ENCODE measurements around the gene GATA3. TPM values are rescaled to one million over a fixed set of nuclear protein-coding genes. Genes with fewer than 3 reads are reported as not detected.

Gene GATA3
- total RNA-seq, 1 experiment from 2014 or later: 0.64 TPM

DNA sequence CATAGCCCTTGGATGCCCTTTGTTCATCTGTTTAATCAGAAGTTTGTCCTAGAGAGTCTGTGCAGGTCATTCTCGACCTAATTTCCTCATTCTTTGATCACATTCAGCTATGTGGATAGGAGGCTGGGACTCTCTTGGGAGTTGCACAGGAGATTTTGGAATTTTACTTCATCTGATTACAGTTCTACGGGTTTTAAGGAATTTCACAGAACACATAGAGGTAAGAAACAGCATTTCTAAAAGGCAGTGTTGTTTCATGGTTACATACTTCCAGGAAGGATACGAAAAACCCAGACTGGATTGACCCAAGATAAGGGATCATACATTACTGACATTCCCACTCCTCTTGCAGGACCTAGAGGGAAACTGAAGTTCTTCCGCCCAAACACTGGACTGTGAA, 45.9 kb downstream of the GATA3 start:
- DNase-seq (ENCODE audit: low spot score): no peak

DNA sequence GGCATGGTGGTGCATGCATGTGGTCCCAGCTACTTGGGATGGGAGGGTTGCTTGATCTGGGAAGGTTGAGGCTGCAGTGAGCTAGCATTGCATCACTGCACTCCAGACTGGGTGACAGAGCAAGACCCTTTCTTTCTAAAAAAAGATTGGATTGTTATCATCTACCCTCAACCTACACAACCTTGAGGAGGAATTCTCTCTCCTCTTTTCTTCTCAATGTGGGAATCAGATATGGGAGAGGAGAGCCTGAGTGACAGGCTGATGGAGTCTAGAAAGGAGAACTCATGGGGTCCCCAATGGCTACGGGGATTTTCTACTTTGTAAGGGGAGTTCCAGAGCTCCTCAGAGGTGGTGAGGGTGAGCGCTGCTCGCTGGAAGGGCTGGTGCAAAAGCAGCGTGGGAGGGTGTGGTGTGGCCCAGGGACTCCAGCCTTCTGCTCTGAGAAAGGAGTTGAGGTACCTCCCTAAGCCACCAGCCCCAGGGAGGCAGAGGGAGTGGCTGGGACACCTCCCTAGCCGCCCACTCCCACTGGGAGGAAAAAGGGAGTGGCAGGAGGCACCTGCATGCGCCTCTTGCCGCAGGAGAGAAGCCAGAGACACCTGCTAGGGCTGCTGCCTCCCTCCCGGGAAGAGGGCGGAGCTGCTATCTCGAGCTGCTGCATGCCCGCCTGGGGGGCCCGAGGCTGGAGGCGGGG, 48.4 kb downstream of the GATA3 start:
- DNase-seq (ENCODE audit: low spot score): no peak

DNA sequence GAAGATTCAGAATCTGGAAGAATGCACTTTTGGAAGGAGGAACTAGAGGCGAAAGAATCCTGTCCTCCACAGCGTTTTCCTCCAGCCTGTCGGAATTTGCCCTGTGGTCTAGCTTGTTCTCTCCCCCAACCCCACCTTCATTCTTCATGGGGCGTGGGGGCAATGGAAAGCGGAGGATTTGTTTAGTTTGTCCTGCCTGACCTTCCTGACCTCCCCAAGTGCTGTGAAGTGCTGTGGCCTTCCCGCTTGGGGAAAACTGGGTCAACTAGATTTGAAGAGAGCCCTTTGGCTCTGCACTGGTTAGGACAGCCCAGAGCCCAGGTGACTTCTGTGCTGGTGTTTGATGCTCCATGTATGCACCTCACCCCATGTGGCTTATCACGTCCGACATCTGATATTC, 49.1 kb downstream of the GATA3 start:
- DNase-seq (ENCODE audit: low spot score): no peak

DNA sequence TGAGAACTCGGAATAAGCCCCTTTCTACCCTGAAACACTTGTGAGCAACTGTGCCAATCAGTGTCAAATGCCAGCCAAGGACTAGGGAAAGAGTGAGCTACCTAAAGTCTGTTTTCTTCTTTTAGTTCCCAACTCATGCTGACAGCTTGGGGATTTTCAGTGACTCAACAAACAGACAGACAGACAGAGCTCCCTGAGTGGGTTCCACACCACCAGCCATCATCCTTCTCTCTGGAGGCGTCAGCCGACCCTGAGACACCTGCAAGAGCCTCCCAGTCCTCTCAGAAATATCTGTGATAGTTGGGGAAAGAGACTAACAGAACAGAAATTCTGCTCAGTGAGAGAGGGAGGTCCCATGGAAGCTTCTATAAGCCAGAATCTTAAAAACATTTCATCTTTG, 49.5 kb downstream of the GATA3 start:
- no peak for DNase-seq (ENCODE audit: low spot score)

DNA sequence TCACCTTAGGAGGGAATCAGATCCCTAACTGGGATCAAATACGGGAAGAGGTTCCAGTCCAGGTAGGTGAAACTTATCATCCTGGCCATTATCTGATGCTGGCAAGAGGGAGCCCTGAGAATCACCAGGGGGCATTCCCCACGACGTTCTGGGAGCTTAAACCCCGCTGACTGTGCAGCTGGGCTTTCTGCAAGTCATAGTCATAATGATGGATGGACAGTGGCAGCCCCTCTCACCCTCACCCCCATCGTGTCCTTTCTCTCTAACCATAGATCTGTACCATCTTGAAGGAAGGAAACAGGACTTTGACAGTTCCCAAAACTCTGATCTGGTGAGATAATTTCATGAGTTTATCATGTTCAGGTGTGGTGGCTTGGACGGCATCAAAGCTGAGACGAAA, 50.2 kb downstream of the GATA3 start:
- DNase-seq (ENCODE audit: low spot score): no peak

DNA sequence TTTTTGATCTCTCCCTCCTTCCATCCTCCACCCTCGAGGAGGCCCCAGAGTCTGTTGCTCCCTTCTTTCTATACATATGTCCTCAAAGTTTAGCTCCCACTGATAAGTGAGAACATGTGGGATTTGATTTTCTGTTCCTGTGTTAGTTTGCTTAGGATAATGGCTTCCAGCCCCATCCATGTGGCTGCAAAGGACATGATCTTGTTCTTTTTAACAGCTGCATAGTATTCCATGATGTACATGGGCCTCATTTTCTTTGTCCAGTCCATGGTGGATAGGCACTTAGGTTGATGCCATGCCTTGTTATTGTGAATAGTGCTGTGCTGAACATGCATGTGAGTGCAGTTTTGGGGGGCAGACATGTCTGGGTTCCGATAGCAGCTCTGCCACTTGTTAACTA, 51.4 kb downstream of the GATA3 start:
- DNase-seq (ENCODE audit: low spot score): no peak

DNA sequence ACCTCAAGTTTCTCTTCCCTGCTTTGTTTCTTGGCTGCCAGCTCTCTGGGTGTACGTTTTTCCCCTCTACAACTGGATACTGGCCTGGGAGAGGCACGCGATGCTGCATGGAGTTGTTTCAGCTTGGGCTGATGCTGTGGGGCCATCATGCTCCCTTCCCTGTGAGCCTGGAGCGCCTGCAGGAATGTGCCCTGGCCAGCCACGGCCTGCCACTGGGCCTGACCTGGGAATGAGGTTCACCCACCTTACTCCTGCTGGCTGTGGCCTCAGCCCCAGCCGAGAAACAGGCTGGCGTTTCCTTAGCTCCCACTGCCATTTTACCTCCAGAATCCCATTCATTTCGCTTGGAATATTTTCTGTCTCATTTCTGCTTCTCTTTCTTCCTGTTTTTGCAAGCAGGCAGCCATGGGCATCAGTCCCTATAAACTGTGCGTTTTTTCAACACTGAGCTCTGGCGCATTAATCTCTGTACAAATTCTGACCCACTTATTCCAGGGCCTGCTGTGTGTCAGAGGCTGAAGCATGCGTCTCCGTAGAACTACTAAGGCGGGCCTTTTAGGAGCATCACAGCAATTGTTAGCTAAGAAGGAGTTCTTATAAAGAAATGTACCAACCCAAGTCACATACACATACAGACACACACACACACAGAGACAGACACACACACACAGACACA, 57.9 kb downstream of the GATA3 start:
- no peak for DNase-seq (ENCODE audit: low spot score)

DNA sequence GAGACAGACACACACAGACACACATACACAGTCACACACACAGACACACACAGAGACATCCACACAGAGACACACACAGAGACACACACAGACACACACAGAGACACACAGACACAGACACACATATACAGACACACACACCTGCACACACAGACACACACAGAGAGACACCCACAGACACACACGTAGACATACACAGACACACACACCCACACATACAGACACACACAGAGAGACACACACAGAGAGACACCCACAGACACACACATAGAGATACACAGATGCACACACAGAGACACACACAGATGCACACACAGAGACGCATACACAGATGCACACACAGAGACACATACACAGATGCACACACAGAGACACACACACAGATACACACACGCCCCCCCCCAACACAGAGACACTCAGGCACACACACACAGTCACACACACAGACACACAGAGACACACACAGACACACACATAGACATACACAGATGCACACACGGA, 58.5 kb downstream of the GATA3 start:
- DNase-seq (ENCODE audit: low spot score): no peak

DNA sequence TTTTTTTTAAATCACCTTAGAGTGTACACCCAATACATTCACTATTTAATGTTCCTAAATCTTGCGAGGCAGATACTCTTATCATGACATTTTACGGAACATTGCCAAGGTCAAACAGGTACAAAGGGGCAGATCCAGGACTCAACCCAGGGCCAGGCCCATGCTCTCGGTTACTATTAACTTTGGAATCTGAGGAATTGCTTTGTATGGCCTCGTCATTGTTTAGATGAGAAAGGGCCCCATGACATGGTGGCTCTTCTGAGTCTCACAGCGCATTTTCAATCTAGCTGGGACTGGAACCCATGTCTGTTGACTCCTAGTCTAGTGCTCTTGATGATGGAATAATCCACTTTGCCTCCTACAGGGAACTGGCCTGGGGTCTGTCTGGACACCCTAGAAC, 59.1 kb downstream of the GATA3 start:
- no peak for DNase-seq (ENCODE audit: low spot score)

DNA sequence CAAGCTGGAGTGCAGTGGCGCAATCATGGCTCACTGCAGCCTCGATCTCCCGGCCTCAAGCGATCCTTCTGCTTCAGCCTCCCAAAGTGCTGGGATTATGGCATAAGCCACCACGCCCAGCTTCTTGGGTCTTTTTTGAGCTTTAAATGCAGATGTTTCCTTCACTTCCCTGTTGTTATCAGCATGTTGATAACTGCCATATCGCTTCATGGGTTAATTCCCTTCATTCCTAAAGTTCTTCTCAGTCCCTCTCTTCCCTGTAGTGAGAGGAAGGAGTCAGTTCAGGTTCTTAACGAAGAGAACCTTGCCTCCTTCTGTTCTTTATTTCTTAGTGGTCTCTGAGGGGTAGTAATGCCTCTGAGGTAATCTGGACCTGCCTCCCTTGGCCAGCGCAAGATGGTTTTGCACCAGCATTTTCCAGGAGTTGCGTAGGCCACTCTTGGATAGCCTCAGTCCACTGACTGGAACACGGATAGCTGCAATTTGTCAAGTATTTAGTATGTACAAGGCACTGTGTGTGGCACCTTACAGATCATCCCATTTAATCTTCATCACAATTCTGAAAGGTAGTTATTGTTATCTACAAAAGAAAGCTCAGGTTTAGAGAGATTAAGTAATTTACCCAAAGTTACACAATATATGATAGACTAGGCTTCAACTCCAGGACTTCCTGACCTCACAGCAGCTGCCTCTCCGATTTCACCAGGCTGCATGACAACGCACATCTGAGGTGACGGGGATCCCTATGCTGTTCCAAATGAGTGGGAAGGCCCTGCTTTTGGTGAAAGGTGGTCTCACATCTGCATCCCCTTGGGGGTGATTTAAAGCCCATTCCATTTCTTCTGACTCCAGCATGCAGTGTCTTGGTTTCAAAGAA, 60.5 kb downstream of the GATA3 start:
- DNase-seq (ENCODE audit: low spot score): no peak

DNA sequence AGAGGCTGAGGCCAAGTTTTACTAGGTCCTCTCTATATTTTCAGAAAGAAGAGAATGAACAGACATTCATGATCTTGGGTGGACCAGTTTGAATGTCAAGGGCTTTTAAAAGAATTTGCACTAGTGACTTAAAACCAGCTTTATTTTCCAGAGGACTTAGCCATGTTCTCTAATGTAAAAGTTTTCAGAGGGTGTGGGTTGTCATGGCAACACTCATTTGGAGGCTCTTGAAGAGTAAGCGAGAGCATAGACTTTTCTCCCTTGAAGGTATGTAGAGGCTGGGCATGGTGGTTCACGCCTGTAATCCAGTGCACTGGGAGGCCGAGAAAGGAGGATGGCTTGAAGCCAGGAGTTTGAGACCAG, 61.1 kb downstream of the GATA3 start:
- DNase-seq (ENCODE audit: low spot score): no peak

DNA sequence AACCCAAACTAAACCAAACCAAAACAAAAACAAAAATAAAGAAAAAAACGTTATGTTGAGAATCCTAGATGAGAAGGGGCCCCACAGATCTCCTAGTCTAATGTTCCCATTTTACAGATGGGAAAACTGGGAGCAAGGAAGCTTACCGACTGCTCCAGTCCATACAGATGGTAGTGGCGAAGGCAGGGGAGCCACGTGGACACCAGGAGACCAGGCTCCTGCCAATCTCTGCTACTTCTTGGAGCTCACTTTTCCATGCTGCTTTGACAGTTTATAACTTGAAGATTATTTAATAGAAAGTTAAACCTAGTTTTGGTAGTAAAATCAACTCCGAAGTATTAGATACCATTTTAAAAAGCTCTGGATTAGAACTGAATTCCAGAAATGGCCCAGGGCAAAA, 62.0 kb downstream of the GATA3 start:
- DNase-seq (ENCODE audit: low spot score): no peak

DNA sequence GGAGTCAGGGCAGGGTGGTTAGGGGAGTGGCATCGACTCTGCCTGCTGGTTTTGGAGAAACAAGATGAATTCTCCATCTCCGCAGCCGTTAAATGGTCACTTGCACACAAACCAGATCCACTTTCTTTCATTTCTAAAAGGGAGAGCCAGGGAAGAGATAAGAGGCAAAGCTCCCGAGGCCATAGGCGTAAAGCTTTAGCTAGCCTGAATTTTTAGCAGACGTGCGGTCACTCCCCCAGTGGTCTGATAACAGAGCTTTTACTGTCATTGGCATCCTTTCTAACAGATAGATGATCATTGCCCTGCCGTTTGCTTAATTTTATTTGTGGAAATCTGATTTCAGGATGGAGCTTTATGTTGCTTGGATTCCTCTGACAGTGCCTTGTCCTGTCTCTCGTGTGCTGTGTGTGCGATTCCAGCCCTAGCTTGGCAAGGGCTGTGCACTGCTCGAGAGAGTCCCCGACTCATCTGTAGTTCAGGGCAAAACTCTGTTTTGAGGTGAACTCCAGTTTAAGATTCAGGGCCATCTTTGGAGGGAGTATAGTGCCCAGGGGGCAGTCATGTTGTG, 62.5 kb downstream of the GATA3 start:
- no peak for DNase-seq (ENCODE audit: low spot score)

DNA sequence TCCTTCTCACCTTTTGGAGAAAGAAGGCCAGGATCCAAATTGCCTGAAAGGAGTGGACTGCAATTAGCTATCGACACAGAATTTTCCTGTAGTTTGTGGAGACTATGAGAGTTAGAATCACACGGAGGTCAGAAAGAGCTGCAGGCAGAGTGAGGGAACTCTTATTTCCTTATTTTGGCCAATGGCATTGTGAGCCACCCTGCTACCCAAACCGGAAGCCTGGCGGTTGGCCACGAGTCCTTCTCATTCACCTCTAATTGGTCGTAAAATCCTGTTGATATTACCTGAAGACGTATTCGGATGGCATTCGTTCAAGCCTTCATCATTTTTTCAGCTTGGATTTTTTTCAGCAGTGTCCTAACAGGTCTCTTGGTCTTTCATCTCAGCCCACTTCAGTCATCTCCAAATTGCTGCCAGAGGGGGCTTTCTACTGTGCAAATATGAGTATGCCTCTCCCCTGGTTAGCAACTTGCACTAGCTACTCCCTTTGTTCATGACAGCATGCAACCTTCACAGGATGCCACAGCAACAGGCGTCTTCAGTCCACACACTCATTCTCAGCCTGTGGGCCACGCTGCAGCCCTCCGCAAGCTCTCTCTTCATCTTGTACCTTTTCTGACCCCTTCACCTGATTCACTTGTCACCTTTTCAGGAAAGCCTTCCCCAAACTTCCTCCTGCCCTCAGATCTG, 66.9 kb downstream of the GATA3 start:
- DNase-seq (ENCODE audit: low spot score): no peak

DNA sequence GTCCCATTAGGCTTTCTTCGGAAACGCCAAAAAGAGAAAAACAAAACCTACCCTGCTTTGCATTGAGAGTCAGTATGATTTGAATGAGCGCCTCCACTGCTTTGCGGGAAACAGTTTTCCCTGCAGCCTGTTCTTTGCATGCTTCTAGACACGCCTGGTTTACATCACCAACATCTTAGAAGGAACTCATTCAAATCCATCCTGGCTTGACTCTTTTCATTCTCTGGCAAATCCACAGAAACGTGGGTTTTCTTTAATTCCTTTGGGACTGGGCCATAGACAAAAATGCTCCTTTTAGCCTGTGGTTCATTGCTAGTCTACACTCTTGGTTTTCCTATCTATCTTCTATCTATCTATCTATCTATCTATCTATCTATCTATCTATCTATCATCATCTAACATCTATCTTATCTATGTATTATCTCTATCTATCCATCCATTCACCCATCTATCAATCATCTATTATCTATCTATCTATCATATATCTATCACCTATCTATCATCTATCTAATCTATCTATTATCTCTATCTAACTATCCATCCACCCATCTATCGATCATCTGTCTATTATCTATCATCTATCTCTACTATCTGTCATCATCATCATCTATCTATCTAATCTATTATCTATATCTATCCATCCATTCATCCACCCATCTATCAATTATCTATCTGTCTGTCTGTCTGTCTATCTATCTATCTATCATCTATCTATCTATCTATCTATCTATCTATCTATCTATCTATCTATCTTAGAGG, 68.3 kb downstream of the GATA3 start:
- no peak for DNase-seq (ENCODE audit: low spot score)

DNA sequence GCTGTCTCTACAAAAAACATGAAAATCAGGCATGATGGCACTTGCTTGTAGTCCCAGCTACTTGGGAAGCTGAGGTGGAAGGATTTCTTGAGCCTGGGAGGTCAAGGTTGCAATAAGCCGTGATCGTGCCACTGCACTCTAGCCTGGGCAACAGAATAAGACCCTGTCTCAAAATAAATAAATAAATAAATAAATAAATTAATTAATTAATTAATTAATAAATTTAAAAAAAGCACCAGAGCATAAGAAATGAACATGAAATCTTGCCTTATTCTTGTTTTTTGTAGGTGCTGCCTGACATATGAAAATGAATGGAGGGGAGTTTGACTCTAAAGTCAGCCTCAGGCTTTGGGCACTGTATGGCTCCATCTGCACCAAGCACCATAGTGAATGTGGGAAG, 69.9 kb downstream of the GATA3 start:
- no peak for DNase-seq (ENCODE audit: low spot score)

Other genes with a start within 250 kb of the GATA3 start
- gene TAF3, start 236.2 kb upstream of the GATA3 start, total RNA-seq (2014; rRNA removed; shearing (Covaris generic)): 0.72 and 2.0 TPM in 2 replicates

Data from H4 (cell line).